HG02610 (cell line): ENCODE results near the gene ZCCHC7.
"Not testable (repeated sequence)": the region's sequence is repeated elsewhere in the genome, so short reads cannot be mapped to it uniquely, and the experiment has no call there.

ENCODE experiments used
- ATAC-seq: cut with Tn5 transposase; IDR thresholded peaks from one replicate; pipeline ENCODE4 v1.9.1; 2021; ENCODE audit warnings: mild to moderate bottlenecking, moderate library complexity; ENCODE audit not compliant: unreplicated experiment

ZCCHC7 gene

GRCh38 chr9:37120843-37121335 is 515 bp downstream of the ZCCHC7 start:
- ATAC-seq, result peak; percentile 16

GRCh38 chr9:37121881-37122280 is 1.5 kb downstream of the ZCCHC7 start:
- ATAC-seq, result no peak

- no peak for ATAC-seq
These were observed 5.9 kb downstream of the ZCCHC7 start for GRCh38 chr9:37126214-37126788.

GRCh38 chr9:37127018-37127417 is 6.6 kb downstream of the ZCCHC7 start:
- no peak for ATAC-seq

- no peak for ATAC-seq
These were observed 7.7 kb downstream of the ZCCHC7 start for GRCh38 chr9:37128051-37128450.

GRCh38 chr9:37134166-37134565 is 13.8 kb downstream of the ZCCHC7 start:
- no peak for ATAC-seq

- no peak for ATAC-seq
These were observed 20.6 kb downstream of the ZCCHC7 start for GRCh38 chr9:37141015-37141414.

GRCh38 chr9:37144762-37145161 is 24.4 kb downstream of the ZCCHC7 start:
- peak; percentile 79 for ATAC-seq

GRCh38 chr9:37146410-37146809 is 26.0 kb downstream of the ZCCHC7 start:
- peak; percentile 48 for ATAC-seq

GRCh38 chr9:37148181-37148580 is 27.8 kb downstream of the ZCCHC7 start:
- ATAC-seq, result no peak

- no peak for ATAC-seq
These were observed 29.4 kb downstream of the ZCCHC7 start for GRCh38 chr9:37149666-37150308.

GRCh38 chr9:37150415-37150814 is 30.0 kb downstream of the ZCCHC7 start:
- no peak for ATAC-seq

- no peak for ATAC-seq
These were observed 31.4 kb downstream of the ZCCHC7 start for GRCh38 chr9:37151812-37152211.

- ATAC-seq, result no peak
These were observed 32.0 kb downstream of the ZCCHC7 start for GRCh38 chr9:37152365-37152764.

- no peak for ATAC-seq
These were observed 35.2 kb downstream of the ZCCHC7 start for GRCh38 chr9:37155601-37156000.

GRCh38 chr9:37156205-37156604 is 35.8 kb downstream of the ZCCHC7 start:
- ATAC-seq, result no peak

- ATAC-seq, result no peak
These were observed 36.5 kb downstream of the ZCCHC7 start for GRCh38 chr9:37156781-37157356.

GRCh38 chr9:37157726-37158377 is 37.5 kb downstream of the ZCCHC7 start:
- ATAC-seq, result no peak

GRCh38 chr9:37163299-37163698 is 42.9 kb downstream of the ZCCHC7 start:
- ATAC-seq, result no peak

GRCh38 chr9:37164335-37164734 is 44.0 kb downstream of the ZCCHC7 start:
- not testable (repeated sequence) for ATAC-seq

GRCh38 chr9:37165644-37166043 is 45.3 kb downstream of the ZCCHC7 start:
- ATAC-seq, result no peak
